Measurements from ENCODE around the gene KAT8. TPM values are rescaled to one million over a fixed set of nuclear protein-coding genes. Genes with fewer than 3 reads are reported as not detected.

The KAT8 gene
- total and polyA plus RNA-seq, 2 of the 13 experiments (the other 11 are each of a cell fraction or from before 2014, with no cell fraction given): 79.0 to 84.2 TPM

DNA sequence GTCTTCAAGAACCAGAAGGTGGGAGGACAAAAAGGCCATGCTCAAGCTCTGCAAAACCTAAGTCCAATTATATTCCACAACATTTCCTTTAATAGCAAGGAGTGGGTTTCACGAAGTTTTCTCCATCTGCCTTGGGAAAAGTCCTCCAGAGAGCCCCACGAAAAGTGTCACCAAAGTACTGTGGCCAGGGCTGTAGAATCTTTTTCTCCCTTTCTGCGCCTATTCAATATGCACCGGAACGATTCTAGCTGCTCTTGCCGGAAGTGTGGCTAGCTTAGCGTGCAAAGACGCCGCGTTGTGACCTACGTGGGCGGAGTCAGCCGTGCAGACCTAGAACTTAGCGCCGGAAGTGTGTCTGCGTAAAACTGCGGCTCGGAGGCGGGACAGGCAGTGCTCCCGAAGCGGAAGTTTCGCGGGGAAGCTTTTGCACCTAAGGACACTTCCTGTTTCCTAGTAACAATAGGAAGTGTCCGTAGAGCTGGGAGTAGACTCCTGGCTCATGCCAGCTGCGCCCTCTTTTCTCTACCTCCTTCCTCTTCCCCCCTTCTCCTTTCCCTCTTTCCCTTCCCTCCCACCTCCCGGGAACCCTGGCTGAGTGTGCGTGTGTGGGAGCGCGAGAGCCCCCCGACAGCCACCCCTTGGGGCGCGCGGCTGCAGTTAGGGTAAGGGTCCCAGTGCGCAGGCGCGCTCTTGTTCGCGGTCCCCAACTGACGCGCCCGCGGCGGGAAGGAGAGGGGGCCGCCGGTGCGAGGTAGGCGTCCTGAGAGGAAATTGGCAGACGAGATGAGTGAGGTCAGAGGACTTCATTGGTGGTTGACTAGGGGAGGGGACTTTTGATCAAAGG lies 43.3 kb upstream of the KAT8 start, which contains the start of the genes ZNF646 and ZNF668 (continued):
- TF ChIP-seq CREM (IDR thresholded peaks at IDR 0.05) (peak; percentile 98), CREM (CRISPR knock-in tag; IDR thresholded peaks at IDR 0.05) (peak; percentile 51; the same call in 1 of the 2 replicates), PAWR (CRISPR knock-in tag; IDR thresholded peaks at IDR 0.05; ENCODE audit: borderline replicate concordance) (no peak), FOXM1 (CRISPR knock-in tag; IDR thresholded peaks at IDR 0.05) (no peak), ZNF724P (CRISPR knock-in tag; IDR thresholded peaks at IDR 0.05; ENCODE audit: borderline replicate concordance) (peak; percentile 71; the same call in 1 of the 2 replicates), ZNF703 (CRISPR knock-in tag; IDR thresholded peaks at IDR 0.05; ENCODE audit: borderline replicate concordance) (no peak), CCDC6 (CRISPR knock-in tag; IDR thresholded peaks at IDR 0.05) (peak; percentile 30; the same call in 1 of the 2 replicates), TGIF2 (CRISPR knock-in tag; IDR thresholded peaks at IDR 0.05) (peak; percentile 92), SUZ12 (IDR thresholded peaks at IDR 0.05; ENCODE audit: low read depth, low read length) (no peak), ESRRA (CRISPR knock-in tag; IDR thresholded peaks at IDR 0.05; ENCODE audit: low read depth) (0 out of 2 replicates have a peak, but pooled peaks have one; percentile 57), NKX3-1 (CRISPR knock-in tag; IDR thresholded peaks at IDR 0.05) (peak; percentile 90; the same call in 1 of the 2 replicates), SMAD9 (CRISPR knock-in tag; IDR thresholded peaks at IDR 0.05) (0 out of 2 replicates have a peak, but pooled peaks have one; percentile 79), SIX4 (CRISPR knock-in tag; IDR thresholded peaks at IDR 0.05) (no peak; the same call in 1 of the 2 replicates), CCAR2 (optimal IDR thresholded peaks at IDR 0.05; ENCODE audit: low read depth, low read length) (peak; percentile 71)
- TF ChIP-seq, protein P1, sequence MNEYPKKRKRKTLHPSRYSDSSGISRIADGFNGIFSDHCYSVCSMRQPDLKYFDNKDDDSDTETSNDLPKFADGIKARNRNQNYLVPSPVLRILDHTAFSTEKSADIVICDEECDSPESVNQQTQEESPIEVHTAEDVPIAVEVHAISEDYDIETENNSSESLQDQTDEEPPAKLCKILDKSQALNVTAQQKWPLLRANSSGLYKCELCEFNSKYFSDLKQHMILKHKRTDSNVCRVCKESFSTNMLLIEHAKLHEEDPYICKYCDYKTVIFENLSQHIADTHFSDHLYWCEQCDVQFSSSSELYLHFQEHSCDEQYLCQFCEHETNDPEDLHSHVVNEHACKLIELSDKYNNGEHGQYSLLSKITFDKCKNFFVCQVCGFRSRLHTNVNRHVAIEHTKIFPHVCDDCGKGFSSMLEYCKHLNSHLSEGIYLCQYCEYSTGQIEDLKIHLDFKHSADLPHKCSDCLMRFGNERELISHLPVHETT (CRISPR knock-in tag; conservative IDR thresholded peaks at IDR 0.05): peak; percentile 80
- TF ChIP-seq, protein P2, sequence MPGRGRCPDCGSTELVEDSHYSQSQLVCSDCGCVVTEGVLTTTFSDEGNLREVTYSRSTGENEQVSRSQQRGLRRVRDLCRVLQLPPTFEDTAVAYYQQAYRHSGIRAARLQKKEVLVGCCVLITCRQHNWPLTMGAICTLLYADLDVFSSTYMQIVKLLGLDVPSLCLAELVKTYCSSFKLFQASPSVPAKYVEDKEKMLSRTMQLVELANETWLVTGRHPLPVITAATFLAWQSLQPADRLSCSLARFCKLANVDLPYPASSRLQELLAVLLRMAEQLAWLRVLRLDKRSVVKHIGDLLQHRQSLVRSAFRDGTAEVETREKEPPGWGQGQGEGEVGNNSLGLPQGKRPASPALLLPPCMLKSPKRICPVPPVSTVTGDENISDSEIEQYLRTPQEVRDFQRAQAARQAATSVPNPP (CRISPR knock-in tag; IDR thresholded peaks at IDR 0.05): no peak
- TF ChIP-seq, protein P3, sequence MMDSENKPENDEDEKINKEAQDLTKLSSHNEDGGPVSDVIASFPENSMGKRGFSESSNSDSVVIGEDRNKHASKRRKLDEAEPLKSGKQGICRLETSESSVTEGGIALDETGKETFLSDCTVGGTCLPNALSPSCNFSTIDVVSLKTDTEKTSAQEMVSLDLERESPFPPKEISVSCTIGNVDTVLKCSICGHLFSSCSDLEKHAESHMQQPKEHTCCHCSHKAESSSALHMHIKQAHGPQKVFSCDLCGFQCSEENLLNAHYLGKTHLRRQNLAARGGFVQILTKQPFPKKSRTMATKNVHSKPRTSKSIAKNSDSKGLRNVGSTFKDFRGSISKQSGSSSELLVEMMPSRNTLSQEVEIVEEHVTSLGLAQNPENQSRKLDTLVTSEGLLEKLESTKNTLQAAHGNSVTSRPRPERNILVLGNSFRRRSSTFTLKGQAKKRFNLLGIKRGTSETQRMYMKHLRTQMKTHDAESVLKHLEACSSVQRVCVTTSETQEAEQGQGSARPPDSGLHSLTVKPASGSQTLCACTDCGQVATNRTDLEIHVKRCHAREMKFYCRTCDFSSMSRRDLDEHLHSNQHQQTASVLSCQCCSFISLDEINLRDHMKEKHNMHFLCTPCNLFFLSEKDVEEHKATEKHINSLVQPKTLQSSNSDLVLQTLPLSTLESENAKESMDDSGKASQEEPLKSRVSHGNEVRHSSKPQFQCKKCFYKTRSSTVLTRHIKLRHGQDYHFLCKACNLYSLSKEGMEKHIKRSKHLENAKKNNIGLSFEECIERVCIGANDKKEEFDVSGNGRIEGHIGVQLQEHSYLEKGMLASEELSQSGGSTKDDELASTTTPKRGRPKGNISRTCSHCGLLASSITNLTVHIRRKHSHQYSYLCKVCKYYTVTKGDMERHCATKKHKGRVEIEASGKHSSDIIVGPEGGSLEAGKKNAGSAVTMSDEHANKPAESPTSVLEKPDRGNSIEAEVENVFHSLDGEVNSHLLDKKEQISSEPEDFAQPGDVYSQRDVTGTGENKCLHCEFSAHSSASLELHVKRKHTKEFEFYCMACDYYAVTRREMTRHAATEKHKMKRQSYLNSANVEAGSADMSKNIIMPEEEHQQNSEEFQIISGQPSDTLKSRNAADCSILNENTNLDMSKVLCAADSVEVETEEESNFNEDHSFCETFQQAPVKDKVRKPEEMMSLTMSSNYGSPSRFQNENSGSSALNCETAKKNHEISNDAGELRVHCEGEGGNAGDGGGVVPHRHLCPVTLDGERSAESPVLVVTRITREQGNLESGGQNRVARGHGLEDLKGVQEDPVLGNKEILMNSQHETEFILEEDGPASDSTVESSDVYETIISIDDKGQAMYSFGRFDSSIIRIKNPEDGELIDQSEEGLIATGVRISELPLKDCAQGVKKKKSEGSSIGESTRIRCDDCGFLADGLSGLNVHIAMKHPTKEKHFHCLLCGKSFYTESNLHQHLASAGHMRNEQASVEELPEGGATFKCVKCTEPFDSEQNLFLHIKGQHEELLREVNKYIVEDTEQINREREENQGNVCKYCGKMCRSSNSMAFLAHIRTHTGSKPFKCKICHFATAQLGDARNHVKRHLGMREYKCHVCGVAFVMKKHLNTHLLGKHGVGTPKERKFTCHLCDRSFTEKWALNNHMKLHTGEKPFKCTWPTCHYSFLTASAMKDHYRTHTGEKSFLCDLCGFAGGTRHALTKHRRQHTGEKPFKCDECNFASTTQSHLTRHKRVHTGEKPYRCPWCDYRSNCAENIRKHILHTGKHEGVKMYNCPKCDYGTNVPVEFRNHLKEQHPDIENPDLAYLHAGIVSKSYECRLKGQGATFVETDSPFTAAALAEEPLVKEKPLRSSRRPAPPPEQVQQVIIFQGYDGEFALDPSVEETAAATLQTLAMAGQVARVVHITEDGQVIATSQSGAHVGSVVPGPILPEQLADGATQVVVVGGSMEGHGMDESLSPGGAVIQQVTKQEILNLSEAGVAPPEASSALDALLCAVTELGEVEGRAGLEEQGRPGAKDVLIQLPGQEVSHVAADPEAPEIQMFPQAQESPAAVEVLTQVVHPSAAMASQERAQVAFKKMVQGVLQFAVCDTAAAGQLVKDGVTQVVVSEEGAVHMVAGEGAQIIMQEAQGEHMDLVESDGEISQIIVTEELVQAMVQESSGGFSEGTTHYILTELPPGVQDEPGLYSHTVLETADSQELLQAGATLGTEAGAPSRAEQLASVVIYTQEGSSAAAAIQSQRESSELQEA (CRISPR knock-in tag; IDR thresholded peaks at IDR 0.05; ENCODE audit: not compliant biosample characterization): no peak
- TF ChIP-seq, protein P4, sequence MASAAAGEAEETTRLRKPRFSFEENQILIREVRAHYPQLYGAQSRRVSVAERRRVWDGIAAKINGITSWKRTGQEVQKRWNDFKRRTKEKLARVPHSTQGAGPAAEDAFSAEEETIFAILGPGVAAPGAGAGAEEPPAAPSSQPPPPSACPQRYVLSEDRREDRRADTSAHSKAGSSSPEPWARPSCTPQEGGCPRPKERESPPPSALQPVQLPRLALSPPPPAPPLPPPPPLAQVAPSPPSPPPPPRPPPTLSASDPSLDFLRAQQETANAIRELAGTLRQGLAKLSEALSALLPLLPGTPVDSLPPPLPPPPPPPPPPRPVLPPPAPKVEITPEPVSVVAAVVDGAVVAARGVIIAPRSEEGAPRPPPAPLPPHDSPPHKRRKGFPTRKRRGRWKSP (CRISPR knock-in tag; IDR thresholded peaks at IDR 0.05): peak; percentile 72; the same call in 1 of the 2 replicates

Data from HepG2 (cell line).